Esophagus squamous epithelium (tissue), 5 donors: ENCODE results near the gene ZNF892. TPM values are rescaled to one million over a fixed set of nuclear protein-coding genes. Genes with fewer than 3 reads are reported as not detected.
A peak's percentile ranks its signal among the peaks of the same experiment; 100 is the strongest.

Source experiments
- DNase-seq: peaks from one replicate; lab custom pipeline; 2025; lab: John Stamatoyannopoulos, UW
- H3K27ac ChIP-seq, 4 donors: fragments of 200-600 bp; sonication (generic); one replicate each; pipeline ENCODE4 v1.5.1; 2016 to 2019; ENCODE audit warnings: mild to moderate bottlenecking in 1 of 4
- H3K27me3 ChIP-seq, 4 donors: fragments of 200-600 bp; sonication (generic); 1 replicate in 3 of 4; 2 replicates in 1 of 4; pipeline versions ENCODE4 v1.5.1 to v1.6.0; 2017 to 2021; ENCODE audit warnings: antibody characterized with exemption in 1 of 4
- H3K36me3 ChIP-seq, 3 donors: fragments of 200-600 bp; sonication (generic); one replicate each; pipeline ENCODE4 v1.5.1; 2016 to 2019
- H3K4me1 ChIP-seq, 3 donors: fragments of 200-600 bp; sonication (generic); one replicate each; pipeline ENCODE4 v1.5.1; 2017 to 2019
- H3K4me3 ChIP-seq, 4 donors: fragments of 200-600 bp; sonication (generic); 1 replicate in 3 of 4; 2 replicates in 1 of 4; pipeline ENCODE4 v1.5.1; 2016 to 2019; ENCODE audit warnings: mild to moderate bottlenecking in 2 of 4, moderate library complexity in 1 of 4
- H3K9me3 ChIP-seq, 3 donors: fragments of 200-600 bp; sonication (generic); one replicate each; pipeline ENCODE4 v1.5.1; 2016 to 2019
- POLR2A ChIP-seq, 4 donors: fragments of 450-650 bp; IDR thresholded peaks; one replicate each; pipeline ENCODE4 v1.6.1; 2017; ENCODE audit warnings: antibody characterized with exemption in 4 of 4, mild to moderate bottlenecking in 4 of 4, moderate library complexity in 3 of 4
- WGBS, 2 donors: methylation state at CpG; one replicate each; pipeline ENCODE4 v1.1.5; 2018; 5-methylcytosine and 5-hydroxymethylcytosine counted together
- intact Hi-C: fragments of 100-400 bp; cut with DNase I; formaldehyde crosslinking; loops from one replicate; pipeline ENCODE4 v1.15.0; 2022
- total RNA-seq, 4 donors: library from RNA; depleted of rRNA; stranded (reverse); fragments of >200 nt; gene quantifications; one replicate each; pipeline ENCODE4 v1.1.0, GENCODE V29; 2016
- TF ChIP-seq, protein P1 (sequence below), 6 experiments: fragments of 450-650 bp in 4 of 6; fragments of 200-600 bp in 2 of 6; sonication (generic) in 2 of 6; IDR thresholded peaks; one replicate each; pipeline ENCODE4 v1.5.1; 2016 to 2019; ENCODE audit warnings: antibody characterized with exemption in 6 of 6, mild to moderate bottlenecking in 4 of 6, moderate library complexity in 4 of 6
- donor health status: DM: yes; HTN: yes; CAD: no.

ZNF892 gene
- total RNA-seq, 4 donors from 2014 or later, result 1.9 to 4.7 (median 4.1) TPM

DNA sequence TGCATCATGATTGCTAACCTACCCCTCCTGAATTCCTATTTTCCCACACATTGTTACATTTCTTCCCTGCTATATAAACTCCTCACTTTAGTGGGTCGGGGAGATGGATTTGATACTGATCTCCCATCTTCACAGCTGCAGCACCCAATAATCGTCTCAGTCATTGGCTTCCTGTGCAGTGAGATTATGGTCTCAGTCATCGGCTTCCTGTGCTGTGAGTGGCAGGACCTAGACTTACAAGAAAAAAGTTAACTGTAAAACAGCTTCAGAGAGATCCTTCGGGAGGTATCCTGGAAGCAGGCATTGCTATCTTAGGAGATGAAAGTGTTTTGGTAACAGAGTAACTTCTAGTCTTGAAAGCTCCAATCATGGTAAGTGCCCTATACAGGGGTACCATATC is 3.4 kb upstream of the ZNF892 start:
- H3K27me3 ChIP-seq, result no peaks in the 10 kb centered on the region
- intact Hi-C loops, result no loop called here
- H3K4me1 ChIP-seq, result peaks cover 0 to 28% (median 12%) of the 10 kb centered on the region in 3 donors
- no peak for TF ChIP-seq POLR2A (IDR thresholded peaks at IDR 0.05)
- TF ChIP-seq, protein P1, sequence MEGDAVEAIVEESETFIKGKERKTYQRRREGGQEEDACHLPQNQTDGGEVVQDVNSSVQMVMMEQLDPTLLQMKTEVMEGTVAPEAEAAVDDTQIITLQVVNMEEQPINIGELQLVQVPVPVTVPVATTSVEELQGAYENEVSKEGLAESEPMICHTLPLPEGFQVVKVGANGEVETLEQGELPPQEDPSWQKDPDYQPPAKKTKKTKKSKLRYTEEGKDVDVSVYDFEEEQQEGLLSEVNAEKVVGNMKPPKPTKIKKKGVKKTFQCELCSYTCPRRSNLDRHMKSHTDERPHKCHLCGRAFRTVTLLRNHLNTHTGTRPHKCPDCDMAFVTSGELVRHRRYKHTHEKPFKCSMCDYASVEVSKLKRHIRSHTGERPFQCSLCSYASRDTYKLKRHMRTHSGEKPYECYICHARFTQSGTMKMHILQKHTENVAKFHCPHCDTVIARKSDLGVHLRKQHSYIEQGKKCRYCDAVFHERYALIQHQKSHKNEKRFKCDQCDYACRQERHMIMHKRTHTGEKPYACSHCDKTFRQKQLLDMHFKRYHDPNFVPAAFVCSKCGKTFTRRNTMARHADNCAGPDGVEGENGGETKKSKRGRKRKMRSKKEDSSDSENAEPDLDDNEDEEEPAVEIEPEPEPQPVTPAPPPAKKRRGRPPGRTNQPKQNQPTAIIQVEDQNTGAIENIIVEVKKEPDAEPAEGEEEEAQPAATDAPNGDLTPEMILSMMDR (IDR thresholded peaks at IDR 0.05), result no peak
- DNase-seq, result no peak
- WGBS, 2 donors, result 83 to 84% methylated on average over 4 of the region's 4 CpGs
- H3K36me3 ChIP-seq, result peaks cover 0 to 3% (median 0%) of the 10 kb centered on the region in 3 donors
- peaks cover 0 to 2% (median 0%) of the 10 kb centered on the region in 3 donors for H3K9me3 ChIP-seq
- no peak overlapping the region for H3K4me3 ChIP-seq
- H3K27ac ChIP-seq, result no peak overlapping the region

DNA sequence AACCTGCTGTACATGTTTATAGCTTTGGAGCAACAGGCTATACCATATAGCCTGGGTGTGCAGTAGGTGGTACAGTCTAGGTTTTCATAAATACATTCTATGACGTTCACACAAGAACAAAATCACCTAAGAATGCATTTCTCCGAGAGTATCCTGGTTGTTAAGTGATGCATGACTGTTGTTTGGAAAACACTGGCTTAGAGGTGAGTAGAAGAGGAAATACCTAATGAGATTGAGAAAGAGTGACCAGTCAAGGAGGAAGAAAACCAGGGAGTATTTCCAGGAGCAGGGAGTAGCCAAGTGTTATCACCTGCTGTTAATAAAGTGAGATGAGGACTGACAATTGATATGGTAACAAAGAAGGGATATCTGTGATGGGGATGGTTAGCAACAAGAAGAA is 2.9 kb upstream of the ZNF892 start:
- Histone ChIP-seq H3K9me3 (peaks cover 0 to 7% (median 0%) of the 10 kb centered on the region in 3 donors), H3K27me3 (no peaks in the 10 kb centered on the region), H3K4me1 (peaks cover 0 to 28% (median 12%) of the 10 kb centered on the region in 3 donors), H3K4me3 (no peak overlapping the region), H3K27ac (no peak overlapping the region), H3K36me3 (peaks cover 0 to 7% (median 0%) of the 10 kb centered on the region in 3 donors)
- TF ChIP-seq, protein P1 (IDR thresholded peaks at IDR 0.05), result no peak
- TF ChIP-seq POLR2A (IDR thresholded peaks at IDR 0.05), result no peak
- intact Hi-C loops, result no loop called here
- no peak for DNase-seq
- WGBS, 2 donors, result 77 to 79% methylated on average over 2 of the region's 2 CpGs

DNA sequence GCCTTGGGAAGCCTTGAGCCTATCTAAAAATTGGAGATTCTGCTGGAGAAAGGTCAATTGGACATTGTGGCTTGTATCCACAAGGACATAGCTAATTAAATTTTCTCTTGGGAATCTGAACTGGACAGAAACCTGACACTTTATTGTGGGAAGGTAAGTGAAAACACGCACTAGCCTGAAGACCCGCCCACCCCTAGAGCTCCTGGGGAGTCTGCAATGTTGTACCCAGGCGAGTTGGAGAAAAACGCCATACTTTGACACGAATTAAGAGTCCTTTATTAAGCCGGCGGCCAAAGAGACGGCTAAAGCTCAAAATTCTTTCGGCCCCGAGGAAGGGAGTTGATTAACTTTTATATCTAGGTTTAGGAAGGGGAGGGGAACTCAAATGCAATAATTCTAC is 1.2 kb upstream of the ZNF892 start:
- no peaks in the 10 kb centered on the region for H3K27me3 ChIP-seq
- no peak overlapping the region for H3K27ac ChIP-seq
- intact Hi-C loops, result no loop called here
- no peak for DNase-seq
- H3K4me3 ChIP-seq, result peak overlapping the region in 2 of 4 donors; percentile 73 to 91
- no peak for TF ChIP-seq POLR2A (IDR thresholded peaks at IDR 0.05)
- TF ChIP-seq, protein P1 (IDR thresholded peaks at IDR 0.05), result no peak
- peaks cover 0 to 19% (median 0%) of the 10 kb centered on the region in 3 donors for H3K9me3 ChIP-seq
- peaks cover 0 to 21% (median 0%) of the 10 kb centered on the region in 3 donors for H3K36me3 ChIP-seq
- H3K4me1 ChIP-seq, result peaks cover 0 to 28% (median 12%) of the 10 kb centered on the region in 3 donors
- WGBS, 2 donors, result 40 to 41% methylated on average over 10 of the region's 10 CpGs

DNA sequence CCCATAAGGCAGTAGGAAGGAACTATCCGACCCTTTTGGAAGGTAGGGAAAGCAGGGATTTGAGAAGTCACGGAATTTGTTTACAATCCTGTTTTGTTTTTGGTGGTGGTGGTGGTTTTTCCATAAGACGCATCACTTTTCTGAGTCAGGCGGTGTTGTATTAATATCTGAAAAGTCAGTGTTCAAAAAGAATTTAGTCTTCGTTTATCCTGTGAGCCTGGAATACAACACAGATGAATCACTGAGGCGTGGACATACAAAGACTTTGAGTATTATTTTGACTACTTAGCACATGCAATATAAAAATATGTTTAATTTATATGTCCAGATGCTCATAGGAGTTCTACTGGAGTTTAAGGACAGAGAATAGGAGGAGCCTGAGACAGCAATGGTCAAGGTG is 785 bp downstream of the ZNF892 start:
- peaks cover 0 to 28% (median 12%) of the 10 kb centered on the region in 3 donors for H3K4me1 ChIP-seq
- no peaks in the 10 kb centered on the region for H3K27me3 ChIP-seq
- 51 to 57% methylated on average over 6 of the region's 6 CpGs for WGBS, 2 donors
- H3K9me3 ChIP-seq, result peaks cover 0 to 39% (median 19%) of the 10 kb centered on the region in 3 donors
- intact Hi-C loops, result no loop called here
- H3K27ac ChIP-seq, result peak overlapping the region in 3 of 4 donors; percentile 85 to 96 (median 92)
- H3K4me3 ChIP-seq, result peak overlapping the region; percentile 56 to 91 (median 72)
- DNase-seq, result no peak
- no peak for TF ChIP-seq POLR2A (IDR thresholded peaks at IDR 0.05)
- TF ChIP-seq, protein P1 (IDR thresholded peaks at IDR 0.05), result no peak
- peaks cover 0 to 41% (median 19%) of the 10 kb centered on the region in 3 donors for H3K36me3 ChIP-seq

DNA sequence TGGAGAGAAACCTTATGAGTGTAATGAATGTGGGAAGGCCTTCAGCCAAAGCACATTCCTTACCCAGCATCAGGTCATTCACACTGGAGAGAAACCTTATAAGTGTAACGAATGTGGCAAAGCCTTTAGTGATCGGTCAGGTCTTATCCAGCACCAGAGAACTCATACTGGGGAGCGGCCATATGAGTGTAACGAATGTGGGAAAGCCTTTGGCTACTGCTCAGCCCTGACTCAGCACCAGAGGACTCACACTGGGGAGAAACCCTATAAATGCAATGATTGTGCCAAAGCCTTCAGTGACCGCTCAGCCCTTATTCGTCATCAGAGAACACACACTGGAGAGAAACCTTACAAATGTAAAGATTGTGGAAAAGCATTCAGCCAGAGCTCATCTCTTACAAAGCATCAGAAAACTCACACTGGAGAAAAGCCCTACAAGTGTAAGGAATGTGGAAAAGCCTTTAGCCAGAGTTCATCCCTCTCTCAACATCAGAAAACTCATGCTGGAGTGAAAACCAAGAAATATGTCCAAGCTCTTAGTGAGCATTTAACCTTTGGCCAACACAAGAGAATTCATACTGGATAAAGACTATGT is 7.8 kb downstream of the ZNF892 start:
- no peak for DNase-seq
- intact Hi-C loops, result no loop called here
- peak overlapping the region in 1 of 4 donors; percentile 0 for H3K4me3 ChIP-seq
- no peaks in the 10 kb centered on the region for H3K4me1 ChIP-seq
- peaks cover 13 to 99% (median 87%) of the 10 kb centered on the region in 3 donors for H3K9me3 ChIP-seq
- H3K36me3 ChIP-seq, result peaks cover 20 to 98% (median 26%) of the 10 kb centered on the region in 3 donors
- WGBS, 2 donors, result 94 to 97% methylated on average over 6 of the region's 6 CpGs
- H3K27me3 ChIP-seq, result no peaks in the 10 kb centered on the region
- no peak for TF ChIP-seq POLR2A (IDR thresholded peaks at IDR 0.05)
- TF ChIP-seq, protein P1 (IDR thresholded peaks at IDR 0.05), result no peak
- H3K27ac ChIP-seq, result no peak overlapping the region
